ENCODE results near the gene NREP.

- TF ChIP-seq EZH2 (IDR thresholded peaks at IDR 0.05; ENCODE audit: low read depth) (no peak), CTCF (conservative IDR thresholded peaks at IDR 0.05) (no peak)
Measured at GRCh38 chr5:111694133-111694532, 62.9 kb downstream of the NREP start.
